HL-60 (cell line): ENCODE measurements around the gene SBK1.

Experiments
- GABPA ChIP-seq: IDR thresholded peaks from 2 replicates; pipeline ENCODE4 v1.6.1; 2012; ENCODE audit warnings: low read depth
- POLR2AphosphoS5 ChIP-seq: IDR thresholded peaks from 2 replicates; pipeline ENCODE4 v1.6.1; 2012; ENCODE audit warnings: low read depth
- TF ChIP-seq, protein P1 (sequence below): IDR thresholded peaks from one replicate; pipeline ENCODE4 v1.5.1; 2011; ENCODE audit warnings: low read length, control low read depth, inconsistent platforms; ENCODE audit not compliant: insufficient read depth
- TF ChIP-seq, protein P2 (sequence below): IDR thresholded peaks from 2 replicates; pipeline ENCODE4 v1.6.1; 2012; ENCODE audit warnings: low read depth; ENCODE audit not compliant: insufficient replicate concordance

DNA sequence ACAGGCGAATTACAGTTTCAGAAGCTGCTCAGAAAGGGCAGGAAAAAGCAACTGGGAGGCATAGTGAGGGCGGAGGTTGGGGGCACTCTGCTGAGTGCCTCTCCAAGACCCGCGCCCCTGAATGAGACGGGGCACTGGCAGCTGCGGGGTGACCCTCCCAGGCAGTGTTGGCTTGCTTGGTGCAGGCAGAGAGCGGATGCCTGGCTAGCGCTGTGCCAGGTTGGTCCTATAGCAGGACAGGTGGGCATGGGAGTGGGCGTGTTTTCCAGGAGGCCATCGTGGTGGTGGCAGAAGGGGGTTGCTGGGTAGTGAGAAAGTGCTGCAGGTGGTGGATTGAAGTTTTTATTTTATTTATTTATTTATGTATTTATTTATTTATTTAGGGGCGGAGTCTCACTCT, 16.0 kb upstream of the SBK1 start:
- TF ChIP-seq, protein P1, sequence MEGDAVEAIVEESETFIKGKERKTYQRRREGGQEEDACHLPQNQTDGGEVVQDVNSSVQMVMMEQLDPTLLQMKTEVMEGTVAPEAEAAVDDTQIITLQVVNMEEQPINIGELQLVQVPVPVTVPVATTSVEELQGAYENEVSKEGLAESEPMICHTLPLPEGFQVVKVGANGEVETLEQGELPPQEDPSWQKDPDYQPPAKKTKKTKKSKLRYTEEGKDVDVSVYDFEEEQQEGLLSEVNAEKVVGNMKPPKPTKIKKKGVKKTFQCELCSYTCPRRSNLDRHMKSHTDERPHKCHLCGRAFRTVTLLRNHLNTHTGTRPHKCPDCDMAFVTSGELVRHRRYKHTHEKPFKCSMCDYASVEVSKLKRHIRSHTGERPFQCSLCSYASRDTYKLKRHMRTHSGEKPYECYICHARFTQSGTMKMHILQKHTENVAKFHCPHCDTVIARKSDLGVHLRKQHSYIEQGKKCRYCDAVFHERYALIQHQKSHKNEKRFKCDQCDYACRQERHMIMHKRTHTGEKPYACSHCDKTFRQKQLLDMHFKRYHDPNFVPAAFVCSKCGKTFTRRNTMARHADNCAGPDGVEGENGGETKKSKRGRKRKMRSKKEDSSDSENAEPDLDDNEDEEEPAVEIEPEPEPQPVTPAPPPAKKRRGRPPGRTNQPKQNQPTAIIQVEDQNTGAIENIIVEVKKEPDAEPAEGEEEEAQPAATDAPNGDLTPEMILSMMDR = no peak
- no peak for TF ChIP-seq POLR2AphosphoS5
- TF ChIP-seq, protein P2, sequence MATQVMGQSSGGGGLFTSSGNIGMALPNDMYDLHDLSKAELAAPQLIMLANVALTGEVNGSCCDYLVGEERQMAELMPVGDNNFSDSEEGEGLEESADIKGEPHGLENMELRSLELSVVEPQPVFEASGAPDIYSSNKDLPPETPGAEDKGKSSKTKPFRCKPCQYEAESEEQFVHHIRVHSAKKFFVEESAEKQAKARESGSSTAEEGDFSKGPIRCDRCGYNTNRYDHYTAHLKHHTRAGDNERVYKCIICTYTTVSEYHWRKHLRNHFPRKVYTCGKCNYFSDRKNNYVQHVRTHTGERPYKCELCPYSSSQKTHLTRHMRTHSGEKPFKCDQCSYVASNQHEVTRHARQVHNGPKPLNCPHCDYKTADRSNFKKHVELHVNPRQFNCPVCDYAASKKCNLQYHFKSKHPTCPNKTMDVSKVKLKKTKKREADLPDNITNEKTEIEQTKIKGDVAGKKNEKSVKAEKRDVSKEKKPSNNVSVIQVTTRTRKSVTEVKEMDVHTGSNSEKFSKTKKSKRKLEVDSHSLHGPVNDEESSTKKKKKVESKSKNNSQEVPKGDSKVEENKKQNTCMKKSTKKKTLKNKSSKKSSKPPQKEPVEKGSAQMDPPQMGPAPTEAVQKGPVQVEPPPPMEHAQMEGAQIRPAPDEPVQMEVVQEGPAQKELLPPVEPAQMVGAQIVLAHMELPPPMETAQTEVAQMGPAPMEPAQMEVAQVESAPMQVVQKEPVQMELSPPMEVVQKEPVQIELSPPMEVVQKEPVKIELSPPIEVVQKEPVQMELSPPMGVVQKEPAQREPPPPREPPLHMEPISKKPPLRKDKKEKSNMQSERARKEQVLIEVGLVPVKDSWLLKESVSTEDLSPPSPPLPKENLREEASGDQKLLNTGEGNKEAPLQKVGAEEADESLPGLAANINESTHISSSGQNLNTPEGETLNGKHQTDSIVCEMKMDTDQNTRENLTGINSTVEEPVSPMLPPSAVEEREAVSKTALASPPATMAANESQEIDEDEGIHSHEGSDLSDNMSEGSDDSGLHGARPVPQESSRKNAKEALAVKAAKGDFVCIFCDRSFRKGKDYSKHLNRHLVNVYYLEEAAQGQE = no peak
- TF ChIP-seq GABPA = no peak
